HepG2 (cell line): ENCODE results near the gene MARK2. TPM values are rescaled to one million over a fixed set of nuclear protein-coding genes. Genes with fewer than 3 reads are reported as not detected.
A peak's percentile ranks its signal among the peaks of the same experiment; 100 is the strongest.

Experiments used
- FOXC1 ChIP-seq: sonication (generic); formaldehyde crosslinking; IDR thresholded peaks from 2 replicates; pipeline ENCODE4 v1.8.0; 2022; ENCODE audit warnings: mild to moderate bottlenecking, missing genetic modification reagents, borderline replicate concordance
- IKZF4 ChIP-seq: sonication (generic); formaldehyde crosslinking; IDR thresholded peaks from 2 replicates; pipeline ENCODE4 v1.5.1; 2020; ENCODE audit warnings: borderline replicate concordance, mild to moderate bottlenecking, low read depth, missing genetic modification reagents; ENCODE audit errors: not compliant biosample characterization
- MED13 ChIP-seq: sonication (generic); formaldehyde crosslinking; IDR thresholded peaks from 2 replicates; pipeline ENCODE4 v1.5.0; 2020; ENCODE audit warnings: missing genetic modification reagents
- NR2F1 ChIP-seq, 2 experiments: fragments of 450-650 bp in 1 of 2; formaldehyde crosslinking in 1 of 2; IDR thresholded peaks; 2 replicates each; pipeline versions ENCODE4 v1.5.0 to v1.6.1; 2016 to 2020; ENCODE audit warnings: mild to moderate bottlenecking in 1 of 2, missing compliant biosample characterization in 1 of 2, missing genetic modification reagents in 1 of 2, moderate library complexity in 1 of 2
- RAD21 ChIP-seq: fragments of 450-650 bp; formaldehyde crosslinking; IDR thresholded peaks from 2 replicates; pipeline ENCODE4 v1.5.0; 2020; ENCODE audit warnings: mild to moderate bottlenecking
- SAFB2 ChIP-seq: sonication (generic); formaldehyde crosslinking; IDR thresholded peaks from 2 replicates; pipeline ENCODE4 v1.5.1; 2020; ENCODE audit warnings: missing genetic modification reagents, low read depth, mild to moderate bottlenecking, borderline replicate concordance
- SMAD1 ChIP-seq: sonication (generic); formaldehyde crosslinking; IDR thresholded peaks from 2 replicates; pipeline ENCODE4 v1.4.0; 2020; ENCODE audit warnings: missing genetic modification reagents, low read depth, mild to moderate bottlenecking, borderline replicate concordance
- TAF1 ChIP-seq: sonication (generic); formaldehyde crosslinking; IDR thresholded peaks from 2 replicates; pipeline ENCODE4 v1.4.0; 2020; ENCODE audit warnings: missing genetic modification reagents
- TCF12 ChIP-seq, 2 experiments: fragments of 450-650 bp in 1 of 2; sonication (generic) in 1 of 2; formaldehyde crosslinking in 1 of 2; IDR thresholded peaks; 2 replicates each; pipeline versions ENCODE4 v1.6.1 to v1.8.0; 2017 to 2022; ENCODE audit warnings: antibody characterized with exemption in 1 of 2, mild to moderate bottlenecking in 1 of 2, missing genetic modification reagents in 1 of 2, moderate library complexity in 1 of 2
- ZBTB42 ChIP-seq: sonication (generic); formaldehyde crosslinking; IDR thresholded peaks from 2 replicates; pipeline ENCODE4 v1.5.0; 2020; ENCODE audit warnings: mild to moderate bottlenecking, missing genetic modification reagents
- ZNF251 ChIP-seq: sonication (generic); formaldehyde crosslinking; IDR thresholded peaks from 2 replicates; pipeline ENCODE4 v1.9.0; 2021; ENCODE audit warnings: mild to moderate bottlenecking, missing genetic modification reagents
- ZNF274 ChIP-seq: sonication (generic); formaldehyde crosslinking; IDR thresholded peaks from 2 replicates; pipeline ENCODE4 v1.5.1; 2020; ENCODE audit warnings: mild to moderate bottlenecking, missing genetic modification reagents
- ZNF343 ChIP-seq: sonication (generic); formaldehyde crosslinking; IDR thresholded peaks from 2 replicates; pipeline ENCODE4 v1.4.0; 2020; ENCODE audit warnings: mild to moderate bottlenecking, missing genetic modification reagents
- ZNF510 ChIP-seq: sonication (generic); formaldehyde crosslinking; IDR thresholded peaks from 2 replicates; pipeline ENCODE4 v1.4.0; 2020; ENCODE audit warnings: low read depth, mild to moderate bottlenecking, missing genetic modification reagents
- ZNF577 ChIP-seq: sonication (generic); formaldehyde crosslinking; IDR thresholded peaks from 2 replicates; pipeline ENCODE4 v1.4.0; 2020; ENCODE audit warnings: mild to moderate bottlenecking, low read depth, missing genetic modification reagents, borderline replicate concordance
- ZNF747 ChIP-seq: sonication (generic); formaldehyde crosslinking; IDR thresholded peaks from 2 replicates; pipeline ENCODE4 v1.8.1; 2023; ENCODE audit warnings: missing genetic modification reagents, mild to moderate bottlenecking, borderline replicate concordance
- ZNF83 ChIP-seq: sonication (generic); formaldehyde crosslinking; IDR thresholded peaks from 2 replicates; pipeline ENCODE4 v1.4.0; 2020; ENCODE audit warnings: missing genetic modification reagents, mild to moderate bottlenecking, borderline replicate concordance
- ZNF883 ChIP-seq: sonication (generic); formaldehyde crosslinking; IDR thresholded peaks from 2 replicates; pipeline ENCODE4 v1.5.1; 2020; ENCODE audit warnings: mild to moderate bottlenecking, missing genetic modification reagents; ENCODE audit errors: not compliant biosample characterization
- ZSCAN21 ChIP-seq: sonication (generic); formaldehyde crosslinking; IDR thresholded peaks from 2 replicates; pipeline ENCODE4 v1.8.0; 2022; ENCODE audit warnings: mild to moderate bottlenecking, missing genetic modification reagents, moderate library complexity, borderline replicate concordance
- polyA plus RNA-seq, 8 experiments: library from polyadenylated mRNA; depleted of rRNA in 3 of 8; stranded (reverse) in 7 of 8; unstranded in 1 of 8; fragments of >200 nt; fragmentation: Illumina TruSeq in 4 of 8; extraction: Trizol in 4 of 8; gene quantifications; 2 replicates each; pipeline versions ENCODE4 v1.2.1 to v1.2.3, GENCODE V29; 2011 to 2016; ENCODE audit warnings: low read depth in 4 of 8, missing spikeins in 1 of 8, mixed read lengths in 1 of 8; ENCODE audit not compliant: insufficient read depth in 1 of 8
- total RNA-seq, 5 experiments: library from RNA; depleted of rRNA; stranded (reverse); fragments of >200 nt; fragmentation: Illumina TruSeq; extraction: Trizol; gene quantifications; 2 replicates each; pipeline ENCODE4 v1.2.3, GENCODE V29; 2016; ENCODE audit warnings: low read depth in 1 of 5
- TF ChIP-seq, protein P1 (sequence below): sonication (generic); formaldehyde crosslinking; IDR thresholded peaks from 2 replicates; pipeline ENCODE4 v1.4.0; 2020; ENCODE audit warnings: missing genetic modification reagents
- TF ChIP-seq, protein P2 (sequence below): sonication (generic); formaldehyde crosslinking; IDR thresholded peaks from 2 replicates; pipeline ENCODE4 v1.4.0; 2020; ENCODE audit warnings: missing genetic modification reagents
- TF ChIP-seq, protein P3 (sequence below): sonication (generic); formaldehyde crosslinking; IDR thresholded peaks from 2 replicates; pipeline ENCODE4 v1.5.1; 2020; ENCODE audit warnings: mild to moderate bottlenecking, missing genetic modification reagents, moderate library complexity
- TF ChIP-seq, protein P4 (sequence below): sonication (generic); formaldehyde crosslinking; IDR thresholded peaks from 2 replicates; pipeline ENCODE4 v1.5.0; 2020; ENCODE audit warnings: missing genetic modification reagents

MARK2 gene
- total and polyA plus RNA-seq, 2 of the 13 experiments (the other 11 are each of a cell fraction or from before 2014, with no cell fraction given): 13.5 to 13.9 TPM

DNA sequence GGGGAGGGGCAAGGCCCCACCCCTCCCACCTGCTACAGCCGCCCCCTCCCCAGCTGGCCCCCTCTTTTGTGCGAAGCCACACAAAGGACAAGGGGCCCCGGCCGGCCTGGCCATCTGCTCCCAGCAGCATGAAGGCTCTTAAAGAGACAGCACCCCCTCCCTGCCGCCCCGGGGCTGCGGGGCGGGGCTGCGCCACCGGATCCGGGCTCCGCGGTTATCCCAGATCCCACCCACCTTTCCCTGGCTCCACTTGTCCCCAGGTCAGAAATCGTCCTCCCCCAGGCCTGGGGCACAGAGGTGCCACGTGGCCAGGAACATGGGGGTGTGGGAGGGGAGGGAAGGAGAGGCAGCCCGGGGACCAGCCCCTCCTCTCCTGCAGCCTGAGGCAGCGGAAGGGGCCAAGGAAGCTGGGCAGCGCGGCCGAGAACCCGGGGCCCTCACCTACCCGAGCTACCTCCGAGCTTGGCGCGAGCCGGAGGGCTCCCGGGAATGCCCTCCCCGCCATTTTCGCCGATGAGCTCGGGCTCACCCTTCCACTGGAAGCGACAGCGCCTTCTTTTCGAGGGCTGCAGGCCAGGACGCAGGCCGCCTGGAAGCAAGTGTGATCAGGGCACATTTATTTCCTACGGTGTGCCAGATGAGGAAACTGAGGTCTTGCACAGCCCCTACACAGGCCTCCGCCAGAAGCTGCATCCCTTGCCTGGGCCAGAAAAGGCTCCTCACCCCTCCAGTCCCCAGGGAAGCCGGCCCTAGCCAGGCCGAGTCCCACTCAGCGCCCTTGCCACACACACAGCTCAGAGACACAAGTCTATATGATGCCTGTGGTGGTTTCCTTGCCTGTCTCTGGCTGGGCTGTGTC is 80.6 kb downstream of the MARK2 start (continued):
- 0 out of 2 replicates have a peak, but pooled peaks have one; percentile 38 for TF ChIP-seq MED13 (CRISPR knock-in tag)
- TF ChIP-seq ZNF883 (CRISPR knock-in tag): peak; percentile 7
- peak; percentile 46 for TF ChIP-seq IKZF4 (CRISPR knock-in tag)
- no peak for TF ChIP-seq RAD21 (CRISPR knock-in tag)
- TF ChIP-seq ZNF510 (CRISPR knock-in tag): no peak; the same call in 1 of the 2 replicates
- peak; percentile 58; the same call in 1 of the 2 replicates for TF ChIP-seq ZNF747 (CRISPR knock-in tag)
- 0 out of 2 replicates have a peak, but pooled peaks have one; percentile 59 for TF ChIP-seq SMAD1 (CRISPR knock-in tag)
- TF ChIP-seq ZNF251 (CRISPR knock-in tag): peak; percentile 30; the same call in 1 of the 2 replicates
- no peak for TF ChIP-seq NR2F1 (CRISPR knock-in tag; IDR thresholded peaks at IDR 0.05)
- TF ChIP-seq ZSCAN21 (CRISPR knock-in tag): no peak; the same call in 1 of the 2 replicates
- TF ChIP-seq, protein P1, sequence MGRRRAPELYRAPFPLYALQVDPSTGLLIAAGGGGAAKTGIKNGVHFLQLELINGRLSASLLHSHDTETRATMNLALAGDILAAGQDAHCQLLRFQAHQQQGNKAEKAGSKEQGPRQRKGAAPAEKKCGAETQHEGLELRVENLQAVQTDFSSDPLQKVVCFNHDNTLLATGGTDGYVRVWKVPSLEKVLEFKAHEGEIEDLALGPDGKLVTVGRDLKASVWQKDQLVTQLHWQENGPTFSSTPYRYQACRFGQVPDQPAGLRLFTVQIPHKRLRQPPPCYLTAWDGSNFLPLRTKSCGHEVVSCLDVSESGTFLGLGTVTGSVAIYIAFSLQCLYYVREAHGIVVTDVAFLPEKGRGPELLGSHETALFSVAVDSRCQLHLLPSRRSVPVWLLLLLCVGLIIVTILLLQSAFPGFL: no peak
- TF ChIP-seq, protein P2, sequence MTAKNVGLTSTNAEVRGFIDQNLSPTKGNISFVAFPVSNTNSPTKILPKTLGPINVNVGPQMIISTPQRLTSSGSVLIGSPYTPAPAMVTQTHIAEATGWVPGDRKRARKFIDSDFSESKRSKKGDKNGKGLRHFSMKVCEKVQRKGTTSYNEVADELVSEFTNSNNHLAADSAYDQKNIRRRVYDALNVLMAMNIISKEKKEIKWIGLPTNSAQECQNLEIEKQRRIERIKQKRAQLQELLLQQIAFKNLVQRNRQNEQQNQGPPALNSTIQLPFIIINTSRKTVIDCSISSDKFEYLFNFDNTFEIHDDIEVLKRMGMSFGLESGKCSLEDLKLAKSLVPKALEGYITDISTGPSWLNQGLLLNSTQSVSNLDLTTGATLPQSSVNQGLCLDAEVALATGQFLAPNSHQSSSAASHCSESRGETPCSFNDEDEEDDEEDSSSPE: peak; percentile 80
- TF ChIP-seq ZNF343 (CRISPR knock-in tag): 0 out of 2 replicates have a peak, but pooled peaks have one; percentile 15
- TF ChIP-seq TAF1 (CRISPR knock-in tag): peak; percentile 43
- no peak for TF ChIP-seq ZNF83 (CRISPR knock-in tag)
- peak; percentile 57; the same call in 1 of the 2 replicates for TF ChIP-seq ZNF274
- no peak for TF ChIP-seq TCF12 (IDR thresholded peaks at IDR 0.05)
- no peak for TF ChIP-seq TCF12 (CRISPR knock-in tag; IDR thresholded peaks at IDR 0.05)
- TF ChIP-seq, protein P3, sequence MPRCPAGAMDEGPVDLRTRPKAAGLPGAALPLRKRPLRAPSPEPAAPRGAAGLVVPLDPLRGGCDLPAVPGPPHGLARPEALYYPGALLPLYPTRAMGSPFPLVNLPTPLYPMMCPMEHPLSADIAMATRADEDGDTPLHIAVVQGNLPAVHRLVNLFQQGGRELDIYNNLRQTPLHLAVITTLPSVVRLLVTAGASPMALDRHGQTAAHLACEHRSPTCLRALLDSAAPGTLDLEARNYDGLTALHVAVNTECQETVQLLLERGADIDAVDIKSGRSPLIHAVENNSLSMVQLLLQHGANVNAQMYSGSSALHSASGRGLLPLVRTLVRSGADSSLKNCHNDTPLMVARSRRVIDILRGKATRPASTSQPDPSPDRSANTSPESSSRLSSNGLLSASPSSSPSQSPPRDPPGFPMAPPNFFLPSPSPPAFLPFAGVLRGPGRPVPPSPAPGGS (CRISPR knock-in tag): peak; percentile 51; the same call in 1 of the 2 replicates
- TF ChIP-seq ZBTB42 (CRISPR knock-in tag): peak; percentile 1; the same call in 1 of the 2 replicates
- TF ChIP-seq SAFB2 (CRISPR knock-in tag): 0 out of 2 replicates have a peak, but pooled peaks have one; percentile 31
- TF ChIP-seq ZNF577 (CRISPR knock-in tag): no peak
- TF ChIP-seq, protein P4, sequence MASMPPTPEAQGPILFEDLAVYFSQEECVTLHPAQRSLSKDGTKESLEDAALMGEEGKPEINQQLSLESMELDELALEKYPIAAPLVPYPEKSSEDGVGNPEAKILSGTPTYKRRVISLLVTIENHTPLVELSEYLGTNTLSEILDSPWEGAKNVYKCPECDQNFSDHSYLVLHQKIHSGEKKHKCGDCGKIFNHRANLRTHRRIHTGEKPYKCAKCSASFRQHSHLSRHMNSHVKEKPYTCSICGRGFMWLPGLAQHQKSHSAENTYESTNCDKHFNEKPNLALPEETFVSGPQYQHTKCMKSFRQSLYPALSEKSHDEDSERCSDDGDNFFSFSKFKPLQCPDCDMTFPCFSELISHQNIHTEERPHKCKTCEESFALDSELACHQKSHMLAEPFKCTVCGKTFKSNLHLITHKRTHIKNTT: no peak
- TF ChIP-seq FOXC1 (CRISPR knock-in tag): no peak; the same call in 1 of the 2 replicates
